Smooth muscle cell (in vitro differentiated cells): ENCODE measurements around the gene OPRM1. TPM values are rescaled to one million over a fixed set of nuclear protein-coding genes. Genes with fewer than 3 reads are reported as not detected.

ENCODE experiments used
- DNase-seq: peaks from one replicate; lab custom pipeline; 2025; ENCODE audit not compliant: unreplicated experiment; lab: John Stamatoyannopoulos, UW
- H2AFZ ChIP-seq: fragments of 200-600 bp; sonication (generic); 2 replicates; pipeline ENCODE4 v1.6.0; 2016; ENCODE audit warnings: antibody characterized with exemption, low read depth, mild to moderate bottlenecking
- H3F3A ChIP-seq: fragments of 200-600 bp; sonication (generic); 2 replicates; pipeline ENCODE4 v1.6.0; 2017; ENCODE audit warnings: antibody characterized with exemption, low read depth
- H3K27ac ChIP-seq: fragments of 200-600 bp; sonication (generic); 2 replicates; pipeline ENCODE4 v1.5.1; 2016; ENCODE audit warnings: low read depth, mild to moderate bottlenecking
- H3K27me3 ChIP-seq: fragments of 200-600 bp; sonication (generic); 2 replicates; pipeline ENCODE4 v1.6.1; 2016; ENCODE audit warnings: low read depth, mild to moderate bottlenecking
- H3K36me3 ChIP-seq: fragments of 200-600 bp; sonication (generic); 2 replicates; pipeline ENCODE4 v1.5.1; 2016; ENCODE audit warnings: low read depth
- H3K4me1 ChIP-seq: fragments of 200-600 bp; sonication (generic); 2 replicates; pipeline ENCODE4 v1.5.1; 2016; ENCODE audit warnings: low read depth
- H3K4me2 ChIP-seq: fragments of 200-600 bp; sonication (generic); 2 replicates; pipeline ENCODE4 v1.6.0; 2016; ENCODE audit warnings: mild to moderate bottlenecking
- H3K4me3 ChIP-seq: fragments of 200-600 bp; sonication (generic); 2 replicates; pipeline ENCODE4 v1.5.1; 2016; ENCODE audit warnings: mild to moderate bottlenecking
- H3K79me2 ChIP-seq: fragments of 200-600 bp; sonication (generic); 2 replicates; pipeline ENCODE4 v1.6.0; 2016; ENCODE audit warnings: low read depth, mild to moderate bottlenecking
- H3K9ac ChIP-seq: fragments of 200-600 bp; sonication (generic); 2 replicates; pipeline ENCODE4 v1.6.0; 2016; ENCODE audit warnings: low read depth
- H3K9me3 ChIP-seq: fragments of 200-600 bp; sonication (generic); replicated peaks from 2 replicates; pipeline ENCODE4 v1.5.1; 2016; ENCODE audit warnings: low read depth
- H4K20me1 ChIP-seq: fragments of 200-600 bp; sonication (generic); 2 replicates; pipeline ENCODE4 v1.6.0; 2016; ENCODE audit warnings: low read depth
- WGBS: methylation state at CpG from one replicate; pipeline ENCODE4 v1.1.7; 2016; ENCODE audit warnings: low lambda C conversion rate; 5-methylcytosine and 5-hydroxymethylcytosine counted together
- polyA plus RNA-seq: library from polyadenylated mRNA; unstranded; fragments of >200 nt; fragmentation: Nextera tagmentation; extraction: Ambion mirVana; gene quantifications from 2 replicates; pipeline ENCODE4 v1.2.1, GENCODE V29; 2016
- total RNA-seq: library from RNA; depleted of rRNA; stranded (reverse); fragments of >200 nt; gene quantifications from 2 replicates; pipeline ENCODE4 v1.2.3, GENCODE V29; 2014
- TF ChIP-seq, protein P1 (sequence below): fragments of 200-600 bp; sonication (generic); IDR thresholded peaks from 2 replicates; pipeline ENCODE4 v1.5.1; 2017; ENCODE audit warnings: borderline replicate concordance, mild to moderate bottlenecking, antibody characterized with exemption; ENCODE audit not compliant: insufficient read depth, poor library complexity, severe bottlenecking

Gene OPRM1
- total and polyA plus RNA-seq, 2 experiments from 2014 or later = not detected

- no peaks in the 10 kb centered on the region for H3F3A ChIP-seq
- H3K79me2 ChIP-seq = no peaks in the 10 kb centered on the region
- no peaks in the 10 kb centered on the region for H3K27me3 ChIP-seq
- no peaks in the 10 kb centered on the region for H4K20me1 ChIP-seq
- TF ChIP-seq, protein P1, sequence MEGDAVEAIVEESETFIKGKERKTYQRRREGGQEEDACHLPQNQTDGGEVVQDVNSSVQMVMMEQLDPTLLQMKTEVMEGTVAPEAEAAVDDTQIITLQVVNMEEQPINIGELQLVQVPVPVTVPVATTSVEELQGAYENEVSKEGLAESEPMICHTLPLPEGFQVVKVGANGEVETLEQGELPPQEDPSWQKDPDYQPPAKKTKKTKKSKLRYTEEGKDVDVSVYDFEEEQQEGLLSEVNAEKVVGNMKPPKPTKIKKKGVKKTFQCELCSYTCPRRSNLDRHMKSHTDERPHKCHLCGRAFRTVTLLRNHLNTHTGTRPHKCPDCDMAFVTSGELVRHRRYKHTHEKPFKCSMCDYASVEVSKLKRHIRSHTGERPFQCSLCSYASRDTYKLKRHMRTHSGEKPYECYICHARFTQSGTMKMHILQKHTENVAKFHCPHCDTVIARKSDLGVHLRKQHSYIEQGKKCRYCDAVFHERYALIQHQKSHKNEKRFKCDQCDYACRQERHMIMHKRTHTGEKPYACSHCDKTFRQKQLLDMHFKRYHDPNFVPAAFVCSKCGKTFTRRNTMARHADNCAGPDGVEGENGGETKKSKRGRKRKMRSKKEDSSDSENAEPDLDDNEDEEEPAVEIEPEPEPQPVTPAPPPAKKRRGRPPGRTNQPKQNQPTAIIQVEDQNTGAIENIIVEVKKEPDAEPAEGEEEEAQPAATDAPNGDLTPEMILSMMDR = no peak
- H2AFZ ChIP-seq = no peak overlapping the region
- H3K9me3 ChIP-seq = no peaks in the 10 kb centered on the region
- no peak overlapping the region for H3K4me3 ChIP-seq
- DNase-seq = no peak
- 94% methylated on average over 7 of the region's 7 CpGs for WGBS
- no peak overlapping the region for H3K9ac ChIP-seq
- no peaks in the 10 kb centered on the region for H3K4me1 ChIP-seq
- H3K4me2 ChIP-seq = no peak overlapping the region
- no peak overlapping the region for H3K27ac ChIP-seq
- no peaks in the 10 kb centered on the region for H3K36me3 ChIP-seq
Measured at GRCh38 chr6:154096316-154096715, 57.3 kb downstream of the OPRM1 start.

DNA sequence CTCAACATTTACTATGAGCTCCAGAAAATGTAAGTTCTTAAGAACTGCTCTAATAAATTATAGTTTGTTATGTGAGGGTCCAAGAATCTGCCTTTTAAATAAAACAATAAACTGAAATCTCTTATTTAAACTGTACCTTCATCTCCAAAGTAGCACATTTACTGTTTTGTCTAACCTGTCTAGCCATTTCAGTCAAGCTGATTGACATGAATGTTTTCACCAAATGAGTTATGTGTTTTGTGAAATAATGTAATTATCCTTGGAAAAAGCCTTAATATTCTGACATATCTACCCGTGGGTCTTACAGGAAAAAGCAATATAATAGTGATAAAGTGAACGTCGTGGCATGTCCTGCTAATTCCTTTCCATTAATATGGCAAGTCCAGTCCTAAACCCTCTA is 57.8 kb downstream of the OPRM1 start:
- H2AFZ ChIP-seq = no peak overlapping the region
- no peak overlapping the region for H3K27ac ChIP-seq
- H3K79me2 ChIP-seq = no peaks in the 10 kb centered on the region
- no peaks in the 10 kb centered on the region for H3F3A ChIP-seq
- no peaks in the 10 kb centered on the region for H3K4me1 ChIP-seq
- H3K9ac ChIP-seq = no peak overlapping the region
- DNase-seq = no peak
- H3K4me2 ChIP-seq = no peak overlapping the region
- TF ChIP-seq, protein P1 = no peak
- no peaks in the 10 kb centered on the region for H4K20me1 ChIP-seq
- no peaks in the 10 kb centered on the region for H3K9me3 ChIP-seq
- 74% methylated on average over 3 of the region's 3 CpGs for WGBS
- no peak overlapping the region for H3K4me3 ChIP-seq
- no peaks in the 10 kb centered on the region for H3K36me3 ChIP-seq
- no peaks in the 10 kb centered on the region for H3K27me3 ChIP-seq

- 92% methylated on average over 4 of the region's 4 CpGs for WGBS
- H3K36me3 ChIP-seq = no peaks in the 10 kb centered on the region
- no peaks in the 10 kb centered on the region for H3K27me3 ChIP-seq
- no peaks in the 10 kb centered on the region for H3F3A ChIP-seq
- H4K20me1 ChIP-seq = no peaks in the 10 kb centered on the region
- H3K4me3 ChIP-seq = no peak overlapping the region
- no peak for DNase-seq
- no peak overlapping the region for H3K27ac ChIP-seq
- H3K9ac ChIP-seq = no peak overlapping the region
- H2AFZ ChIP-seq = no peak overlapping the region
- TF ChIP-seq, protein P1 = no peak
- no peak overlapping the region for H3K4me2 ChIP-seq
- no peaks in the 10 kb centered on the region for H3K79me2 ChIP-seq
- H3K9me3 ChIP-seq = no peaks in the 10 kb centered on the region
- no peaks in the 10 kb centered on the region for H3K4me1 ChIP-seq
Measured at GRCh38 chr6:154099211-154099610, 60.2 kb downstream of the OPRM1 start.

GRCh38 chr6:154106251-154106650 is 67.2 kb downstream of the OPRM1 start:
- Histone ChIP-seq H3K27me3 (no peaks in the 10 kb centered on the region), H4K20me1 (no peaks in the 10 kb centered on the region)

More at GRCh38 chr6:154106251-154106650, 67.2 kb downstream of the OPRM1 start:
- no peak for DNase-seq
- Histone ChIP-seq H3K27ac (no peak overlapping the region), H3K4me3 (no peak overlapping the region), H3K36me3 (peaks cover 5% of the 10 kb centered on the region), H3K9me3 (no peaks in the 10 kb centered on the region), H3K79me2 (no peaks in the 10 kb centered on the region), H3K4me2 (no peak overlapping the region), H3K9ac (no peak overlapping the region), H3K4me1 (no peaks in the 10 kb centered on the region), H2AFZ (no peak overlapping the region), H3F3A (no peaks in the 10 kb centered on the region)
- 75% methylated on average over 2 of the region's 2 CpGs for WGBS
- TF ChIP-seq, protein P1 = no peak
